Esophagus muscularis mucosa (tissue), 4 donors: ENCODE data around the gene RBM12.

ENCODE experiments used
- CTCF ChIP-seq, 3 experiments: fragments of 200-600 bp in 2 of 3; fragments of 450-650 bp in 1 of 3; sonication (generic) in 2 of 3; IDR thresholded peaks; one replicate each; pipeline ENCODE4 v1.5.1; 2017 to 2019; ENCODE audit warnings: antibody characterized with exemption in 3 of 3, mild to moderate bottlenecking in 2 of 3, moderate library complexity in 1 of 3
- EP300 ChIP-seq: sonication (generic); formaldehyde crosslinking; IDR thresholded peaks from one replicate; pipeline ENCODE4 v1.6.1; 2017; ENCODE audit warnings: antibody characterized with exemption
- POLR2A ChIP-seq: fragments of 450-650 bp; IDR thresholded peaks from one replicate; pipeline ENCODE4 v1.6.1; 2017; ENCODE audit warnings: antibody characterized with exemption, moderate library complexity, mild to moderate bottlenecking, low read depth
- POLR2AphosphoS5 ChIP-seq, 2 donors: sonication (generic); formaldehyde crosslinking; IDR thresholded peaks; one replicate each; pipeline ENCODE4 v1.6.1; 2017; ENCODE audit warnings: antibody characterized with exemption in 2 of 2

GRCh38 chr20:35663516-35664465 lies 909 bp downstream of the RBM12 start:
- TF ChIP-seq CTCF (IDR thresholded peaks at IDR 0.05) (no peak), POLR2AphosphoS5 (IDR thresholded peaks at IDR 0.05) (peak in 1 of 2 donors; percentile 19), POLR2A (no peak), EP300 (no peak)
